ENCODE results near the gene GUCY1B1.

GUCY1B1 gene

GRCh38 chr4:155832664-155833063, 73.8 kb downstream of the GUCY1B1 start:
- Histone ChIP-seq H3K9ac (ENCODE audit: low read length) (no peak overlapping the region), H3K4me1 (ENCODE audit: insufficient read depth, low read length) (no peaks in the 10 kb centered on the region), H3K4me3 (ENCODE audit: low read depth in 1 of 2, low read length in 2 of 2) (no peak overlapping the region), H3K9me3 (ENCODE audit: low read length) (no peaks in the 10 kb centered on the region), H3K36me3 (ENCODE audit: insufficient read depth, low read length) (no peaks in the 10 kb centered on the region), H3K27me3 (ENCODE audit: control insufficient read depth in 1 of 2, insufficient read depth in 2 of 2, low read length in 2 of 2) (no peaks in the 10 kb centered on the region), H3K27ac (ENCODE audit: low read depth, low read length) (no peak overlapping the region)

GRCh38 chr4:155837203-155837796, 78.5 kb downstream of the GUCY1B1 start:
- H3K27ac ChIP-seq (ENCODE audit: low read depth, low read length) = no peak overlapping the region
- H3K4me3 ChIP-seq (ENCODE audit: low read depth in 1 of 2, low read length in 2 of 2) = no peak overlapping the region
- no peaks in the 10 kb centered on the region for H3K36me3 ChIP-seq (ENCODE audit: insufficient read depth, low read length)
- no peaks in the 10 kb centered on the region for H3K9me3 ChIP-seq (ENCODE audit: low read length)
- no peaks in the 10 kb centered on the region for H3K4me1 ChIP-seq (ENCODE audit: insufficient read depth, low read length)
- H3K9ac ChIP-seq (ENCODE audit: low read length) = no peak overlapping the region
- H3K27me3 ChIP-seq (ENCODE audit: control insufficient read depth in 1 of 2, insufficient read depth in 2 of 2, low read length in 2 of 2) = no peaks in the 10 kb centered on the region

DNA sequence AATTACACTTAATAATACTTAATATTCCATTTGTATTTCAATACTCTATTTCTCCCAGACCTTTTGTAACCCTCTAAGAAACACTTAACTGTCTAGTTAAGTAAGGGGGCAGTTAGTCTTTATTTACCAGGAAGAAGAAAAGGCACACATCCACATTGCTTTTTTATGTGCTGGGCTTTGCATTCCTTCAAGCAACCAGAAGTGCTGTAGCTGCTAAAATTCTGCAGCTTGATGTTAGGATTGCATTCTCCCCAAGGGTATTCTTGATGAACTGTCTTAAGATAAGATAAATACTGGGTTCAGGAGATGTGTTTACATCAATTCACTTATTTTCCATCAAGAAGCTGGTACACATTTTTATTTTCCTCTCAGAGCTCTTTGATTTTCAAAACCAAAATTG, 83.3 kb downstream of the GUCY1B1 start:
- no peak overlapping the region for H3K9ac ChIP-seq (ENCODE audit: low read length)
- no peaks in the 10 kb centered on the region for H3K27me3 ChIP-seq (ENCODE audit: control insufficient read depth in 1 of 2, insufficient read depth in 2 of 2, low read length in 2 of 2)
- H3K27ac ChIP-seq (ENCODE audit: low read depth, low read length) = no peak overlapping the region
- H3K9me3 ChIP-seq (ENCODE audit: low read length) = no peaks in the 10 kb centered on the region
- H3K4me3 ChIP-seq (ENCODE audit: low read depth in 1 of 2, low read length in 2 of 2) = no peak overlapping the region
- H3K36me3 ChIP-seq (ENCODE audit: insufficient read depth, low read length) = no peaks in the 10 kb centered on the region
- no peaks in the 10 kb centered on the region for H3K4me1 ChIP-seq (ENCODE audit: insufficient read depth, low read length)

- no peaks in the 10 kb centered on the region for H3K27me3 ChIP-seq (ENCODE audit: control insufficient read depth in 1 of 2, insufficient read depth in 2 of 2, low read length in 2 of 2)
- H3K9me3 ChIP-seq (ENCODE audit: low read length) = no peaks in the 10 kb centered on the region
- H3K4me3 ChIP-seq (ENCODE audit: low read depth in 1 of 2, low read length in 2 of 2) = no peak overlapping the region
- no peaks in the 10 kb centered on the region for H3K36me3 ChIP-seq (ENCODE audit: insufficient read depth, low read length)
- H3K27ac ChIP-seq (ENCODE audit: low read depth, low read length) = no peak overlapping the region
- no peaks in the 10 kb centered on the region for H3K4me1 ChIP-seq (ENCODE audit: insufficient read depth, low read length)
- H3K9ac ChIP-seq (ENCODE audit: low read length) = no peak overlapping the region
Measured at GRCh38 chr4:155846929-155847328, 88.1 kb downstream of the GUCY1B1 start.

GRCh38 chr4:155849042-155849441, 90.2 kb downstream of the GUCY1B1 start:
- H3K9me3 ChIP-seq (ENCODE audit: low read length) = no peaks in the 10 kb centered on the region
- no peak overlapping the region for H3K27ac ChIP-seq (ENCODE audit: low read depth, low read length)
- H3K27me3 ChIP-seq (ENCODE audit: control insufficient read depth in 1 of 2, insufficient read depth in 2 of 2, low read length in 2 of 2) = no peaks in the 10 kb centered on the region
- H3K4me3 ChIP-seq (ENCODE audit: low read depth in 1 of 2, low read length in 2 of 2) = no peak overlapping the region
- no peak overlapping the region for H3K9ac ChIP-seq (ENCODE audit: low read length)
- H3K4me1 ChIP-seq (ENCODE audit: insufficient read depth, low read length) = no peaks in the 10 kb centered on the region
- H3K36me3 ChIP-seq (ENCODE audit: insufficient read depth, low read length) = no peaks in the 10 kb centered on the region

- no peaks in the 10 kb centered on the region for H3K9me3 ChIP-seq (ENCODE audit: low read length)
- H3K27ac ChIP-seq (ENCODE audit: low read depth, low read length) = no peak overlapping the region
- H3K4me3 ChIP-seq (ENCODE audit: low read depth in 1 of 2, low read length in 2 of 2) = no peak overlapping the region
- H3K4me1 ChIP-seq (ENCODE audit: insufficient read depth, low read length) = no peaks in the 10 kb centered on the region
- H3K27me3 ChIP-seq (ENCODE audit: control insufficient read depth in 1 of 2, insufficient read depth in 2 of 2, low read length in 2 of 2) = no peaks in the 10 kb centered on the region
- no peak overlapping the region for H3K9ac ChIP-seq (ENCODE audit: low read length)
- H3K36me3 ChIP-seq (ENCODE audit: insufficient read depth, low read length) = no peaks in the 10 kb centered on the region
Measured at GRCh38 chr4:155853189-155853588, 94.4 kb downstream of the GUCY1B1 start.

DNA sequence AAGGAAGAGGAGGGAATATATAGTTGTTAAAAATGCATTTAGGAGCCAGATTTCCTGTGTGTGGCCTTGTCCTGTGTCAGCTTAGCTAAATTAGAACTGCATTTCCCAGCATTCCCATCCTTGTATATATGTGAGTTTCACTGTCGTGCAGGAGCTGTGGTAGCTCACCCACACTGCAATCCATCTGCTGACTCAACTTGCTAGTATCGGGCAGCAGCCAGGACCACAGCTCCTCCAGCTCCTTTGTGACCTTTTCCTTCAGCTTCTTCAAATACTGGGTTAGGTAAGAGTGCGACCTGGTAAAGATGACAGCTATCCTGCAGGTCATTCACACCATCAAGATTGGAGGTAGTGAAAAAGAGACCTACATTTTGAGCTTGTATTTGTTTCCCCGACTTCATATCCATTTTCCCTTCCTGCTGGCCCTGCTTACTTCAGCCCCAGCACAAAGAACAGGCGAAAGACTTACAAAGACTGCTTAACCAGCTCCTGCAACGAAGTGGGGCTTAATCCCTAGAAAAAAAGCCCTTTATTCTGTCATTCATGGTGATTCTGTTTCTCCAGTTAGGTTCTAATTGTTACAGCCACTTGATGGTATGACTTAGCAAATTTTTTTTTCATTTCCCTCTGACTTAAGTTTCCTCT, 95.9 kb downstream of the GUCY1B1 start:
- Histone ChIP-seq H3K4me3 (ENCODE audit: low read depth in 1 of 2, low read length in 2 of 2) (no peak overlapping the region), H3K27ac (ENCODE audit: low read depth, low read length) (no peak overlapping the region), H3K27me3 (ENCODE audit: control insufficient read depth in 1 of 2, insufficient read depth in 2 of 2, low read length in 2 of 2) (no peaks in the 10 kb centered on the region), H3K4me1 (ENCODE audit: insufficient read depth, low read length) (no peaks in the 10 kb centered on the region), H3K9me3 (ENCODE audit: low read length) (no peaks in the 10 kb centered on the region), H3K36me3 (ENCODE audit: insufficient read depth, low read length) (no peaks in the 10 kb centered on the region), H3K9ac (ENCODE audit: low read length) (no peak overlapping the region)

- Histone ChIP-seq H3K27me3 (ENCODE audit: control insufficient read depth in 1 of 2, insufficient read depth in 2 of 2, low read length in 2 of 2) (no peaks in the 10 kb centered on the region), H3K9ac (ENCODE audit: low read length) (no peak overlapping the region), H3K27ac (ENCODE audit: low read depth, low read length) (no peak overlapping the region), H3K9me3 (ENCODE audit: low read length) (no peaks in the 10 kb centered on the region), H3K4me1 (ENCODE audit: insufficient read depth, low read length) (no peaks in the 10 kb centered on the region), H3K36me3 (ENCODE audit: insufficient read depth, low read length) (no peaks in the 10 kb centered on the region), H3K4me3 (ENCODE audit: low read depth in 1 of 2, low read length in 2 of 2) (no peak overlapping the region)
Measured at GRCh38 chr4:155855897-155856296, 97.1 kb downstream of the GUCY1B1 start.

Measured in muscle layer of colon (tissue), 2 donors.